Tibial nerve (tissue), 3 donors: ENCODE data around the gene LY6G5B.

Experiments
- POLR2A ChIP-seq, 2 donors: fragments of 450-650 bp; IDR thresholded peaks; one replicate each; pipeline ENCODE4 v1.6.1; 2017; ENCODE audit warnings: antibody characterized with exemption in 2 of 2, mild to moderate bottlenecking in 2 of 2, moderate library complexity in 2 of 2
- TF ChIP-seq, protein P1 (sequence below), 5 experiments: fragments of 200-600 bp in 3 of 5; fragments of 450-650 bp in 2 of 5; sonication (generic) in 3 of 5; IDR thresholded peaks; one replicate each; pipeline ENCODE4 v1.5.1; 2016 to 2019; ENCODE audit warnings: antibody characterized with exemption in 5 of 5, mild to moderate bottlenecking in 3 of 5, moderate library complexity in 2 of 5

DNA sequence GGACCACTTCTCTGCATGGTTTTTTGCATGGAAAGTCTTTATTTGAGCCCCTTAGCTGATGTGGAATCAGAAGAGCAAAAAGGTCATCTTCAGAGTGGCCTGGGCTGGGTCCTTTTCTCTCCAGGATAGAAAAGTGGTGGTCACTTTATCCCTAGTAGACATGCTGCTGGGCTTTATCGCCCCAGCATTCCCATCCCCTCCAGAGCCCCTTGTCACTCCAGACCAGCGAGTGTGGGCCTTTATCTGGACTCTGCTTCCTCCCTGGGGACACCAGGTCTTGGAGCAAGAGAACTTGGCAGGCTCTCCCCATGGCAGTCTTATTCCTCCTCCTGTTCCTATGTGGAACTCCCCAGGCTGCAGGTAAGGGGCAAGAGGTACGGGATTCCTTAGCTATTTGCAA lies 36.8 kb downstream of the LY6G5B start, which contains the start of gene LY6G6F:
- TF ChIP-seq, protein P1, sequence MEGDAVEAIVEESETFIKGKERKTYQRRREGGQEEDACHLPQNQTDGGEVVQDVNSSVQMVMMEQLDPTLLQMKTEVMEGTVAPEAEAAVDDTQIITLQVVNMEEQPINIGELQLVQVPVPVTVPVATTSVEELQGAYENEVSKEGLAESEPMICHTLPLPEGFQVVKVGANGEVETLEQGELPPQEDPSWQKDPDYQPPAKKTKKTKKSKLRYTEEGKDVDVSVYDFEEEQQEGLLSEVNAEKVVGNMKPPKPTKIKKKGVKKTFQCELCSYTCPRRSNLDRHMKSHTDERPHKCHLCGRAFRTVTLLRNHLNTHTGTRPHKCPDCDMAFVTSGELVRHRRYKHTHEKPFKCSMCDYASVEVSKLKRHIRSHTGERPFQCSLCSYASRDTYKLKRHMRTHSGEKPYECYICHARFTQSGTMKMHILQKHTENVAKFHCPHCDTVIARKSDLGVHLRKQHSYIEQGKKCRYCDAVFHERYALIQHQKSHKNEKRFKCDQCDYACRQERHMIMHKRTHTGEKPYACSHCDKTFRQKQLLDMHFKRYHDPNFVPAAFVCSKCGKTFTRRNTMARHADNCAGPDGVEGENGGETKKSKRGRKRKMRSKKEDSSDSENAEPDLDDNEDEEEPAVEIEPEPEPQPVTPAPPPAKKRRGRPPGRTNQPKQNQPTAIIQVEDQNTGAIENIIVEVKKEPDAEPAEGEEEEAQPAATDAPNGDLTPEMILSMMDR (IDR thresholded peaks at IDR 0.05), result no peak
- TF ChIP-seq POLR2A (IDR thresholded peaks at IDR 0.05), result no peak
